Epithelial cell of esophagus (primary cell): ENCODE data around the gene DUSP16.

Experiments
- DNase-seq: peaks from one replicate; pipeline ENCODE4 v3.0.0; 2010; ENCODE audit warnings: low read depth
- H3K4me3 ChIP-seq: 2 replicates; pipeline ENCODE4 v1.5.1; 2011; ENCODE audit warnings: mild to moderate bottlenecking, low read length, control low read depth
- CTCF ChIP-seq: IDR thresholded peaks from 2 replicates; pipeline ENCODE4 v1.5.1; 2011; ENCODE audit warnings: low read depth, mild to moderate bottlenecking, low read length, control low read depth, inconsistent platforms; ENCODE audit not compliant: insufficient read depth; ENCODE audit errors: missing control alignments

The DUSP16 gene

GRCh38 chr12:12561371-12562015 lies 1.2 kb downstream of the DUSP16 start:
- peak overlapping the region; percentile 68 for H3K4me3 ChIP-seq
- DNase-seq, result peak; percentile 68
- TF ChIP-seq CTCF, result no peak

- H3K4me3 ChIP-seq, result peak overlapping the region; percentile 68
- peak; percentile 92 for DNase-seq
- no peak for TF ChIP-seq CTCF
These were observed 1.9 kb downstream of the DUSP16 start for GRCh38 chr12:12560587-12561370.

GRCh38 chr12:12559719-12560296 lies 2.9 kb downstream of the DUSP16 start:
- peak overlapping the region; percentile 68 for H3K4me3 ChIP-seq
- no peak for TF ChIP-seq CTCF
- DNase-seq, result no peak

- no peak for TF ChIP-seq CTCF
- no peak overlapping the region for H3K4me3 ChIP-seq
- DNase-seq, result no peak
These were observed 4.4 kb downstream of the DUSP16 start for GRCh38 chr12:12558291-12558690.

GRCh38 chr12:12557733-12558132 lies 4.9 kb downstream of the DUSP16 start:
- DNase-seq, result no peak
- no peak for TF ChIP-seq CTCF
- no peak overlapping the region for H3K4me3 ChIP-seq

- TF ChIP-seq CTCF, result no peak
- DNase-seq, result no peak
- no peak overlapping the region for H3K4me3 ChIP-seq
These were observed 7.0 kb downstream of the DUSP16 start for GRCh38 chr12:12555656-12556055.
